ENCODE data around the gene ESYT2.
"Not testable (repeated sequence)": the region's sequence is repeated elsewhere in the genome, so short reads cannot be mapped to it uniquely, and the experiment has no call there.

Gene ESYT2

GRCh38 chr7:158702944-158703343 lies 126.4 kb downstream of the ESYT2 start:
- Histone ChIP-seq H3K4me3 (ENCODE audit: low read length in 2 of 2) (no peak overlapping the region), H3K27ac (ENCODE audit: low read depth in 2 of 2, low read length in 2 of 2) (no peak overlapping the region)

GRCh38 chr7:158702196-158702595 lies 127.1 kb downstream of the ESYT2 start:
- H3K4me1 ChIP-seq (ENCODE audit: control insufficient read depth in 2 of 2, insufficient read depth in 2 of 2, low read length in 2 of 2): peaks cover 9 to 14% of the 10 kb centered on the region in 2 donors
- H3K9me3 ChIP-seq (ENCODE audit: control insufficient read depth in 2 of 2, low read length in 2 of 2): no peaks in the 10 kb centered on the region
- no peak overlapping the region for H3K4me3 ChIP-seq (ENCODE audit: low read length in 2 of 2)
- no peaks in the 10 kb centered on the region for H3K27me3 ChIP-seq (ENCODE audit: control insufficient read depth in 2 of 2, insufficient read depth in 2 of 2, low read length in 2 of 2)
- H3K27ac ChIP-seq (ENCODE audit: low read depth in 2 of 2, low read length in 2 of 2): no peak overlapping the region
- H3K9ac ChIP-seq (ENCODE audit: low read depth in 1 of 2, low read length in 2 of 2): no peak overlapping the region
- peaks cover 0 to 5% of the 10 kb centered on the region in 2 donors for H3K36me3 ChIP-seq (ENCODE audit: control insufficient read depth in 2 of 2, insufficient read depth in 2 of 2, low read length in 2 of 2)

More at GRCh38 chr7:158702944-158703343, 126.4 kb downstream of the ESYT2 start:
- H3K9ac ChIP-seq (ENCODE audit: low read depth in 1 of 2, low read length in 2 of 2): no peak overlapping the region
- H3K4me1 ChIP-seq (ENCODE audit: control insufficient read depth in 2 of 2, insufficient read depth in 2 of 2, low read length in 2 of 2): peaks cover 9 to 14% of the 10 kb centered on the region in 2 donors
- H3K27me3 ChIP-seq (ENCODE audit: control insufficient read depth in 2 of 2, insufficient read depth in 2 of 2, low read length in 2 of 2): no peaks in the 10 kb centered on the region
- peaks cover 0 to 5% of the 10 kb centered on the region in 2 donors for H3K36me3 ChIP-seq (ENCODE audit: control insufficient read depth in 2 of 2, insufficient read depth in 2 of 2, low read length in 2 of 2)
- H3K9me3 ChIP-seq (ENCODE audit: control insufficient read depth in 2 of 2, low read length in 2 of 2): no peaks in the 10 kb centered on the region

GRCh38 chr7:158700008-158700407 lies 129.3 kb downstream of the ESYT2 start:
- H3K9ac ChIP-seq (ENCODE audit: low read depth in 1 of 2, low read length in 2 of 2): no peak overlapping the region
- H3K36me3 ChIP-seq (ENCODE audit: control insufficient read depth in 2 of 2, insufficient read depth in 2 of 2, low read length in 2 of 2): peaks cover 0 to 8% of the 10 kb centered on the region in 2 donors
- H3K4me3 ChIP-seq (ENCODE audit: low read length in 2 of 2): no peak overlapping the region
- no peaks in the 10 kb centered on the region for H3K9me3 ChIP-seq (ENCODE audit: control insufficient read depth in 2 of 2, low read length in 2 of 2)
- no peak overlapping the region for H3K27ac ChIP-seq (ENCODE audit: low read depth in 2 of 2, low read length in 2 of 2)
- H3K27me3 ChIP-seq (ENCODE audit: control insufficient read depth in 2 of 2, insufficient read depth in 2 of 2, low read length in 2 of 2): no peaks in the 10 kb centered on the region
- peaks cover 9% of the 10 kb centered on the region in 2 donors for H3K4me1 ChIP-seq (ENCODE audit: control insufficient read depth in 2 of 2, insufficient read depth in 2 of 2, low read length in 2 of 2)

- Histone ChIP-seq H3K27me3 (ENCODE audit: control insufficient read depth in 2 of 2, insufficient read depth in 2 of 2, low read length in 2 of 2) (no peaks in the 10 kb centered on the region), H3K36me3 (ENCODE audit: control insufficient read depth in 2 of 2, insufficient read depth in 2 of 2, low read length in 2 of 2) (peaks cover 0 to 8% of the 10 kb centered on the region in 2 donors), H3K9ac (ENCODE audit: low read depth in 1 of 2, low read length in 2 of 2) (no peak overlapping the region), H3K9me3 (ENCODE audit: control insufficient read depth in 2 of 2, low read length in 2 of 2) (no peaks in the 10 kb centered on the region), H3K4me3 (ENCODE audit: low read length in 2 of 2) (no peak overlapping the region), H3K27ac (ENCODE audit: low read depth in 2 of 2, low read length in 2 of 2) (no peak overlapping the region), H3K4me1 (ENCODE audit: control insufficient read depth in 2 of 2, insufficient read depth in 2 of 2, low read length in 2 of 2) (peaks cover 8% of the 10 kb centered on the region in 2 donors)
Measured at GRCh38 chr7:158699341-158699740, 130.0 kb downstream of the ESYT2 start.

GRCh38 chr7:158698657-158699195 lies 130.6 kb downstream of the ESYT2 start:
- H3K27me3 ChIP-seq (ENCODE audit: control insufficient read depth in 2 of 2, insufficient read depth in 2 of 2, low read length in 2 of 2): no peaks in the 10 kb centered on the region
- peaks cover 3% of the 10 kb centered on the region in 2 donors for H3K4me1 ChIP-seq (ENCODE audit: control insufficient read depth in 2 of 2, insufficient read depth in 2 of 2, low read length in 2 of 2)
- no peaks in the 10 kb centered on the region for H3K9me3 ChIP-seq (ENCODE audit: control insufficient read depth in 2 of 2, low read length in 2 of 2)
- H3K4me3 ChIP-seq (ENCODE audit: low read length in 2 of 2): no peak overlapping the region
- H3K36me3 ChIP-seq (ENCODE audit: control insufficient read depth in 2 of 2, insufficient read depth in 2 of 2, low read length in 2 of 2): peaks cover 0 to 8% of the 10 kb centered on the region in 2 donors
- no peak overlapping the region for H3K27ac ChIP-seq (ENCODE audit: low read depth in 2 of 2, low read length in 2 of 2)
- no peak overlapping the region for H3K9ac ChIP-seq (ENCODE audit: low read depth in 1 of 2, low read length in 2 of 2)

GRCh38 chr7:158697597-158697996 lies 131.7 kb downstream of the ESYT2 start:
- H3K36me3 ChIP-seq (ENCODE audit: control insufficient read depth in 2 of 2, insufficient read depth in 2 of 2, low read length in 2 of 2); H3K27ac ChIP-seq (ENCODE audit: low read depth in 2 of 2, low read length in 2 of 2); H3K27me3 ChIP-seq (ENCODE audit: control insufficient read depth in 2 of 2, insufficient read depth in 2 of 2, low read length in 2 of 2); H3K9me3 ChIP-seq (ENCODE audit: control insufficient read depth in 2 of 2, low read length in 2 of 2); H3K9ac ChIP-seq (ENCODE audit: low read depth in 1 of 2, low read length in 2 of 2); H3K4me1 ChIP-seq (ENCODE audit: control insufficient read depth in 2 of 2, insufficient read depth in 2 of 2, low read length in 2 of 2); H3K4me3 ChIP-seq (ENCODE audit: low read length in 2 of 2): not testable (repeated sequence)

- Histone ChIP-seq H3K9ac (ENCODE audit: low read depth in 1 of 2, low read length in 2 of 2) (no peak overlapping the region), H3K4me3 (ENCODE audit: low read length in 2 of 2) (no peak overlapping the region), H3K27ac (ENCODE audit: low read depth in 2 of 2, low read length in 2 of 2) (peak overlapping the region in 1 of 2 donors; percentile 34)
Measured at GRCh38 chr7:158695726-158696452, 133.4 kb downstream of the ESYT2 start.

GRCh38 chr7:158695056-158695455 lies 134.3 kb downstream of the ESYT2 start:
- H3K4me3 ChIP-seq (ENCODE audit: low read length in 2 of 2): no peak overlapping the region
- no peaks in the 10 kb centered on the region for H3K27me3 ChIP-seq (ENCODE audit: control insufficient read depth in 2 of 2, insufficient read depth in 2 of 2, low read length in 2 of 2)
- H3K9ac ChIP-seq (ENCODE audit: low read depth in 1 of 2, low read length in 2 of 2): no peak overlapping the region
- H3K4me1 ChIP-seq (ENCODE audit: control insufficient read depth in 2 of 2, insufficient read depth in 2 of 2, low read length in 2 of 2): peaks cover 0 to 2% of the 10 kb centered on the region in 2 donors
- no peaks in the 10 kb centered on the region for H3K9me3 ChIP-seq (ENCODE audit: control insufficient read depth in 2 of 2, low read length in 2 of 2)
- H3K36me3 ChIP-seq (ENCODE audit: control insufficient read depth in 2 of 2, insufficient read depth in 2 of 2, low read length in 2 of 2): peaks cover 0 to 10% of the 10 kb centered on the region in 2 donors
- no peak overlapping the region for H3K27ac ChIP-seq (ENCODE audit: low read depth in 2 of 2, low read length in 2 of 2)

More at GRCh38 chr7:158695726-158696452, 133.4 kb downstream of the ESYT2 start:
- peaks cover 0 to 10% of the 10 kb centered on the region in 2 donors for H3K36me3 ChIP-seq (ENCODE audit: control insufficient read depth in 2 of 2, insufficient read depth in 2 of 2, low read length in 2 of 2)
- H3K4me1 ChIP-seq (ENCODE audit: control insufficient read depth in 2 of 2, insufficient read depth in 2 of 2, low read length in 2 of 2): peaks cover 0 to 2% of the 10 kb centered on the region in 2 donors
- H3K27me3 ChIP-seq (ENCODE audit: control insufficient read depth in 2 of 2, insufficient read depth in 2 of 2, low read length in 2 of 2): no peaks in the 10 kb centered on the region
- H3K9me3 ChIP-seq (ENCODE audit: control insufficient read depth in 2 of 2, low read length in 2 of 2): no peaks in the 10 kb centered on the region

- Histone ChIP-seq H3K9me3 (ENCODE audit: control insufficient read depth in 2 of 2, low read length in 2 of 2) (no peaks in the 10 kb centered on the region), H3K4me1 (ENCODE audit: control insufficient read depth in 2 of 2, insufficient read depth in 2 of 2, low read length in 2 of 2) (peaks cover 0 to 2% of the 10 kb centered on the region in 2 donors), H3K36me3 (ENCODE audit: control insufficient read depth in 2 of 2, insufficient read depth in 2 of 2, low read length in 2 of 2) (peaks cover 0 to 10% of the 10 kb centered on the region in 2 donors), H3K9ac (ENCODE audit: low read depth in 1 of 2, low read length in 2 of 2) (no peak overlapping the region), H3K4me3 (ENCODE audit: low read length in 2 of 2) (no peak overlapping the region), H3K27me3 (ENCODE audit: control insufficient read depth in 2 of 2, insufficient read depth in 2 of 2, low read length in 2 of 2) (no peaks in the 10 kb centered on the region), H3K27ac (ENCODE audit: low read depth in 2 of 2, low read length in 2 of 2) (no peak overlapping the region)
Measured at GRCh38 chr7:158694650-158695049, 134.7 kb downstream of the ESYT2 start.

- H3K9ac ChIP-seq (ENCODE audit: low read depth in 1 of 2, low read length in 2 of 2): no peak overlapping the region
- no peaks in the 10 kb centered on the region for H3K27me3 ChIP-seq (ENCODE audit: control insufficient read depth in 2 of 2, insufficient read depth in 2 of 2, low read length in 2 of 2)
- no peak overlapping the region for H3K27ac ChIP-seq (ENCODE audit: low read depth in 2 of 2, low read length in 2 of 2)
- H3K9me3 ChIP-seq (ENCODE audit: control insufficient read depth in 2 of 2, low read length in 2 of 2): no peaks in the 10 kb centered on the region
- no peaks in the 10 kb centered on the region for H3K4me1 ChIP-seq (ENCODE audit: control insufficient read depth in 2 of 2, insufficient read depth in 2 of 2, low read length in 2 of 2)
- peaks cover 0 to 16% of the 10 kb centered on the region in 2 donors for H3K36me3 ChIP-seq (ENCODE audit: control insufficient read depth in 2 of 2, insufficient read depth in 2 of 2, low read length in 2 of 2)
- H3K4me3 ChIP-seq (ENCODE audit: low read length in 2 of 2): no peak overlapping the region
Measured at GRCh38 chr7:158689488-158689887, 139.8 kb downstream of the ESYT2 start.
